Activated T-helper 9 cell treated with anti-CD3 and anti-CD28 coated beads, Interleukin-2, amount 50 U/mL, for 16 hours (primary cell): ENCODE measurements around the gene WDR83.
"Not testable (repeated sequence)": the region's sequence is repeated elsewhere in the genome, so short reads cannot be mapped to it uniquely, and the experiment has no call there.

Source experiments
- DNase-seq: peaks from one replicate; pipeline ENCODE4 v3.0.0-alpha.2; 2020; ENCODE audit warnings: low read depth

Gene WDR83

DNA sequence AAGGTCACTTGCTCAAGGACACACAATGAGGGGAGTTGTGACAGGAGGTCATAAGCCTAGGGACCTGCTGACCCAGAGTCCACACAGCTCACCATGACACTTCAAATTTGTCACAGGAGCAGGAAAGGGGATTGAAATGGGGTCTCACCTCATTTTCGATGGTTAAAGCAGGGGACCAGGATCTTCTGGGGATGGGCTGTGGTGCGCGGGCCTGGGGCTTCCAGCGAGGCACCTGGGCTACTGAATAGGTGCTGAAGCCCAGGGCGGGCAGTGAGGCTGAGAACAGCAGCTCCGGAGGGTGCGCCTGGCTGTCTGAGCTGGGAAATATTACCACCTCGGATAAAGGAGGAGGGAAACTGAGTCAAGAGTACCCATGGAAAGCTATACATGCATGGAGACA is 11.1 kb upstream of the WDR83 start:
- DNase-seq: no peak

GRCh38 chr19:12656899-12657571 is 9.6 kb upstream of the WDR83 start:
- DNase-seq: no peak

DNA sequence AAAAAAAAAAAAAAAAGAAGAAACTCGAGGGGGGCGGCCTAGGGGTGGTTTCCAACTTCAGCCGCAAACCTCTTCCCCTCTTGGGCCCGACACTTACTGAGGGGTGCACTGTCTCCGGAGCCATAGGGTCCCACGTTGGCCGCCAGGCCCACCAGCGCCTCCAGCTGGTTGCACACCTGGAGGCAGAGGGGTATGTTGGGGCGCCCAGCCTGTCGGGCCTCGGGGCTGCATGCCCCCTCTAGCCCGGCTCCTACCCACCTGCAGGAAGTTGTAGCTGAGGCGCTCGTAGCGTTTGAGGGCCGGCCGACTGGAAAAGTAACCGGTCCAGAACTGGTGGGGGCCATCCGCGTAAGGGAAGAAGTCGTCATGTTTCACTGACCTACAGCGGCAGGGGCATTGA is 8.6 kb upstream of the WDR83 start:
- no peak for DNase-seq

GRCh38 chr19:12660980-12661379 is 5.6 kb upstream of the WDR83 start:
- no peak for DNase-seq

DNA sequence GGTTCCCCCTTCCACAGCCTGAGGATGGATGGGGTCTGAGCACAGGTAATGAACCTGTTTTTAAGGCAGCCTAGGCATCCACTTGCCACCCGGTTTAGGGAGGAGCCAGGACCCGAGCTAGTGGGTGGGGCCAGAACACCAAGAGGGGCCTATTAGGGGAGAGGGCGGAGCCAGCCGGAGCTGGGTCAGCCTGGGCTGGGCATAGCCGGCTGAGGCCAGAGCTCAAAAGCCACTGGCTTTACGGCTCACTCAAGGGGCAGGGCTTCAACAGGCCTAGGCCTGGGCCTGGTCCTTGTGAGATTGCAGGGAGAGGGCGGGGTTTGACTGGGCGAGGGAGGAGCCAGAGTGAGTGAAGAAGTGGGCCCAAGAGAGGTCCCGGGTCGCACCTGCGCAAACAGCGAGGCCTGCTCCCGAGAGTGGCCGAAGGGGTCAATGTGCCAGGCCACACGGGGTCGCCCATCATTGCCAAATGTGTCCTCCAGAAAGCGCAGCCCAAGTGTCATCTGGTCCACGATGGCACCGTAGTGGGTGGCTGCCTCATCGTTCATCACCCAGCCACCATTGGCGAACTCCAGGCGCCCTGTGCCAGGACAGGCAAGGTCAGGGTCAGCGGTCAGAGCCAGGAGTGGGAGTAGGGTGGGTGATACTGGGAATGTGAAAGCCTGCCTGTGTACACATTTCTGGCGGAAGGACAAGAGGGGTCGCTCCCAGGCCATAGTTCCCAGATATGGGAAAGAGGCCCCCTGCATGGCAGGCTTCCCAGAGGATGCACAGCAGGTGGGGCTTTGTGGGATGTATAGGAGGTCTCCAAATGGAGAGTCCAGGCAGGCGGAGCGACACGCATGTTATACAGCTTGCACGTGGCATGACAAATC is 2.0 kb upstream of the WDR83 start:
- DNase-seq: no peak

DNA sequence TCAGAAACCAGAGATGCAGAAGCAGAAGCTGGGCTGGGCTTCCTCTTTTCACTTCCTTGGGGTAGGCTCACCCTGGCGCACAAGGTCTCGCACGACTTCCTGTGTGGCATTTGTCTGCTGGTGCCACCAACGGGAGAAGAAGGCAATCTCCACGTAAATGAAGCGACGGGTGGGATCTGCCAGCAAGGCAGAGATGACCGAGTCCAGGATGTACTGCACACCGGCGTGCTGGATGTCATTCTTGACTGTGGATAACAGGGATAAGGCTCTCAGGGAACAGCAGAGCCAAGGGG is 1.4 kb upstream of the WDR83 start:
- DNase-seq: no peak

DNA sequence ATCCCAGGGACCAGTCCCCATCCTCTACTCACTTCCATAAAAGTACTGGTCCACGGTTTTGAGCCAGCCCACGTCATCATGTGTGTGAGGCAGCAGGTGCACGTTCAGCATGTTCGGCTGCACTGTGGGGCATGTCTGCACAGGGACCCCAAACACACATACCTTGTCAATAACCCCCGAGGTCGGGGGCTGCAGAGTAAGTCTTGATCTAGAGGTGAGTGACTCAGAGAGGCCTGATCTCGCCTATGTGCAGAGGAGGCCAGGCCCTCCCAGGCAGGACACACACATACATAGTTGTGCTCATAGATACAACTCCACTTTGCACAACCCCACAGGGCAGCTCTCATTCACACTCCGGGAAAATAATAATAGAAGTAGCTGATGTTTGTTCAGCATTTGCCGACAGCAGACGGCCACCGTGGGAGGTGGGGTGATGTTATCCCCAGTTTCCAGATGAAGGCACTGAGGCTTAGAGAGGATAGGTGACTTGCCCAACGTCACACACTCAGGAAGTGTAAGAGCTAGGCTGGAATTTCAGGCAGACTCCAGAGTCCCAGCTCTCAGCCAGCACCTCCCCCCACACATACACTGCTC is 839 bp upstream of the WDR83 start:
- no peak for DNase-seq

DNA sequence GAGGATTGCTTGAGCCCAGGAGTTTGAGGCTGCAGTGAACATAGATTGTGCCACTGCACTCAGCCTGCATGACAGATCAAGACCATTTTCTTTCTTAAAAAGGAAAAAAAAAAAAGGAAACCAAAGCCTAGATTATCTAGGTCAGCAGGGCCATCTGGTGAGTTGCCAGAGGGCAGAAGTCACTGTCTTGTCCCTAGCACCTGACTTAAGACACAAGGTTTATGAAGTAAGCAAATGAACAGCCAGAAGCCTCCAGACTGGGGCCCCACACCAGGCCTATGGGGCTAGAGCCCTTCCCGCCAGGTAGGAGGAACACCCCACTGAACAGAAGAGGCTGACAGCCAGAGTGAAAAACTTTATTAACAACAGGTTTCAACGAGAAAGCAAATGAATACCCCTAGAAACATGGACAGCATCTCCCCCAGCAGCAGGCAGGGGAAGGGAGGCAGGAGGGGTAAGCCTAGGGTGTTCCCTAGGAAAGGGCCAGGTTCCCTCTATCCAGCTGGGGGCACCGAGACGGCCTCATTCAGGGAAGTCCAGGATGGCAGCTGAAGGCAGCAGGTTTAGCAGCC is 1.2 kb downstream of the WDR83 start:
- DNase-seq: no peak

DNA sequence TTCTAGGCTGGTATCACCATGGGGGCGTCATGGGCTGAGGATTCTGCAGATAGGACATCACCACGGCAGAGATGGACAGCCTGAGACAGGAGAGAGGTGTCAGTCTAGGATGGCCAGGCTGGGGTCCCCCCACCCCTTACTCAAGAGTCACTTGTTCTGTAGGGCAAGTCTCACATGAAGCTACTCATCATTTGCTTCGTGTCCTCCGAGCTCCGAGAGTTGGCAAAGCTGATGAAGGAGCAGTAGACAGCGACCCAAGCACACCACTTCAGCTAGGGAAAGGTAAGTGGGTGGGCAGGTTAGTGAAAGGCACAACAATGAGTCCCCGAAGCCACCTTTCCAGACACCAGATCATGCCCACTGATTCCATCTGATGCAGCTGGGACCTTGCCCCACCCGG is 1.7 kb downstream of the WDR83 start:
- DNase-seq: no peak

GRCh38 chr19:12668932-12669269 is 2.3 kb downstream of the WDR83 start:
- peak; percentile 60 for DNase-seq

DNA sequence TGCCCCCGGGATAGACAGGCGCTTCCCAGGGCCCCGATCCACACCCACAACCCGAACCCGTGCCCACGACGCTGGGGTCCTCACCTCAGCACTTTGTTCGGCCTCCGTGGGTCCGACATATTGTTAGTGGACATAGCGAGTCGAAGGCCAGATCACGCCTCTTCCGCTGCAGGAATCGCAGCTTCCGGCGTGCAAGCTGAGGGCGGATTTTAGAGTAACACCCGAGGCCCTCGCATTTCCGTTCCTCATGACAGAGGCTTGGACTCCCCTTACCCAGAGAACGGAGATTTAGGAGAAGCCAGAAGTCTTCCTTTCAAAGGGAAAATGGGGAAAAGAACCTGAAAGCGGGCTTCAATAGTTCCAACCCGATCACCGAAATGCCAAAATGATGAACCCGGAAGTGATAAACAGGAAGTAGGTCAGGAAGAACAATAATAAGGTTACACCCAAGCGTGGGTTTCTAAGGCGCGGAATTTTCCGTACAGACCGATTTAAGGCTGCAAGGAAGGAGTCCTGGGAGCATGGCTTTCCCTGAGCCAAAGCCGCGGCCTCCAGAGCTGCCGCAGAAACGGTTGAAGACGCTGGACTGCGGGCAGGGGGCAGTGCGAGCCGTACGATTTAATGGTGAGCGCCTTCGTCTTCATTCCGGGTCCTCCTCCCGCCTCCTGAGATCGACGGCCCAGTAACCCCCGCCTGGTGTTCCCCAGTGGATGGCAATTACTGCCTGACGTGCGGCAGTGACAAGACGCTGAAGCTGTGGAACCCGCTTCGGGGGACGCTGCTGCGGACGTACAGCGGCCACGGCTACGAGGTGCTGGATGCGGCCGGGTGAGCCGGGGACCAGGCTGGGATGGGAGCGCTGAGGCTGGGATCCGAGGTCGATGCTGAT is 2.9 kb downstream of the WDR83 start:
- DNase-seq: peak; percentile 64

DNA sequence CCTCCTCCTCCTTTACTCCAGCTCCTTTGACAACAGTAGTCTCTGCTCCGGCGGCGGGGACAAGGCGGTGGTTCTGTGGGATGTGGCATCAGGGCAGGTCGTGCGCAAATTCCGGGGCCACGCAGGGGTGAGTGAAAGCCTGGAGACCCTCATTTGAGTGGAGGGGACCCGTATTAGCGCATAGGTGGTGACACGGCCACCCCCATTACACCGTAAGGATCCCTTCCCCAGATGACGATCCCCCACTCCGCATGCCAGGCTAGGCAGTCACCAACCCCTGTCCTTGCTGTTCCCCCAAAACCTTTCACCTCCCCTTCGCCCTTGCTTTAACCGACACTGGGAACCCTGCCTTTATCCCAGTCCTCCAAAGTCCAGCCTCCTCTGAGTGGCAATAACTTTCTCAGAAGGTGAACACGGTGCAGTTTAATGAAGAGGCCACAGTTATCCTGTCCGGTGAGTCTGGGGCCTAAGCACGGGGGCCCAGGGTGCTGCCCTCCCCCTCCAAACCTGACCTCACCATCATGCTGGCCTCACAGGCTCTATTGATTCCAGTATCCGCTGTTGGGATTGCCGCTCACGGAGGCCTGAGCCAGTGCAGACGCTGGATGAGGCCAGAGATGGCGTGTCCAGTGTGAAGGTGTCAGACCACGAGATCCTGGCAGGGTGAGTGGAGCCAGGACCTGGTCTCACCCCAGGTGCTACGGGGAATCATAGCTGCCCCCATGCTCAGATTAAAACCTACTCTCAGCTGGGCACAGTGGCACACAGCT is 3.7 kb downstream of the WDR83 start:
- DNase-seq: no peak

- DNase-seq: no peak
Measured at GRCh38 chr19:12672744-12673143, 6.1 kb downstream of the WDR83 start.

DNA sequence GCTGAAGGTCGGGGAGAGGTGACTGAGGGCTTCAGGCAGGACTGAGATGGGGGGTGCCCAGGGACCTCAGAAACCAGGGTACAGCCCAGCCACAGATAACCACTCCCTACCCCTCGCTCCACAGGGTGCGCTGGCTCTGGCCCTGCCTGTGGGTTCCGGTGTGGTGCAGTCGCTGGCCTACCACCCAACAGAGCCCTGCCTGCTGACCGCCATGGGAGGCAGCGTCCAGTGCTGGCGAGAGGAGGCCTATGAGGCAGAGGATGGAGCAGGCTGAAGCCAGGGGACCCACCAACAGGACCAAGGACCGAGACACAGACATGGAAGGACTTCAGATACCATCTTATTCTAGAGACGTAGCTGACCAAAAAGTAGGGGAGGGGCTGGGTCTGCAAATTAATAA is 8.8 kb downstream of the WDR83 start:
- no peak for DNase-seq

GRCh38 chr19:12675940-12676339 is 9.3 kb downstream of the WDR83 start:
- DNase-seq: no peak

GRCh38 chr19:12676384-12676792 is 9.8 kb downstream of the WDR83 start:
- DNase-seq: peak; percentile 77

DNA sequence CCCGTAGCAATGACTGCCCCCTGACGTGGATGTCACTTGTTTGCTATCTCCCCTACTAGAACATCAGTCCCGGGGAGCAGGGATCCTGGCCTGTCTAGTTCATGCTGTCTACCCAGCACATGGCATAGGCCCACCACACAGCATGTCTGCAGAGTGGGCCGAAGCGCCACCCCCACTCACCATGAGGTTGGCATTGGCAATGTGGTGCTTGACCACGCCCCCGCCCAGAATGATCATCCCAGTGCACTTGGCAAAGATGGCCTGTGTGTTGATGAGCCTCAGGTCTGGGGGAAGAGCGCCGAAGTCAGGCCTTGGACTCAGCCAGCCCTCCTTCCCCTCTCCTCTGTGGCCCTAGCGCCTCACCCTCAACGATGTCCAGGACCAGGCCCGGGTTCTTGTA is 10.3 kb downstream of the WDR83 start:
- no peak for DNase-seq

- not testable (repeated sequence) for DNase-seq
Measured at GRCh38 chr19:12678039-12678438, 11.4 kb downstream of the WDR83 start.

GRCh38 chr19:12680034-12680433 is 13.4 kb downstream of the WDR83 start:
- no peak for DNase-seq

DNA sequence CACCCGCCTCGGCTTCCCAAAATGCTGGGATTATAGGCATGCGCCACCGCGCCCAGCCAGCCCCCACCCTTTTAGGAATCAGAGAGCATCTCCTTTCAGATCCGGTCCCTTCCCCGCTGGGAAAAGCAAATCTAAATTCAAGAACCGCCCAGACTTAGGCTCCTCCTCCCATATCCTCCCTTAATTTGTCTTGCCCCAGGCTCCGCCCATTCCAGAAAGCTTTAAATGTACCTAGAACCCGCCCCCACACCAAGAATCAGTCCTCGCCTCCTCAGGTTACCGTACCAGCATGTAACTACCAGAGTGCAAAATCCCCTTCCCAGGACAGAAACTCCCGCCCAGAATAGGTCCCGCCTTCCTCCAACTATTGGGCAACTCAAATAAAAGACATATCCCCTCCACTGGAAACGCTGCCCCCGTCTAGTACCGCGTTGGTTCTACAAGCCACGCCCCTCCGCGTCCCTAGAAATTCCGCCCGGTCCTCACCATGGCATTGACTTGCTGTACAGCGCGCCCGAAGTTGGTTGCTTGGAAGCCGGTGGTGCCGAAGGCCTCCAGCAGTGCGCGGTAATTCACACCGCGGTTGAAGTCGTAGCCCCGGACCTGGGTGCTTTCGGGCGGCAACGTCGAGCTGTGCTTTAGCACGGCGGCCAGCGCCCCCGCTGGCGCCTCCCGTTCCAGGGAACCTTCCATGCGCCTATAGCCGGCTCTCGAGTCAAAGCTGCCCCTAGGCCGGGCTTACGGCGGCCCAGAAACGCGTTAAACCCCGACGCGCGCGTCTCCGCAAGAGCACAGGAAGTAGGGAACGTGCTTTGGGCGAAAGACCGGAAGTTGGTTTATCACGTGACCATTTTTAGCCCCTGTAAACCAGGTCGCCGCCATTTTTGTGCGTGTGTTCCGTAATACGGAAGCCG is 14.7 kb downstream of the WDR83 start, which contains the start of gene DHPS:
TSS of gene DHPS (minus strand) at position 807 of the 914 bp plus-strand sequence. CDS start at position 693, 114 bp downstream.
- DNase-seq: peak; percentile 78
